GM21528 (cell line): ENCODE measurements around the gene NCOA7.

ENCODE experiments used
- ATAC-seq: cut with Tn5 transposase; IDR thresholded peaks from one replicate; pipeline ENCODE4 v1.9.1; 2021; ENCODE audit warnings: mild to moderate bottlenecking, moderate library complexity; ENCODE audit not compliant: unreplicated experiment, low FRiP score

The NCOA7 gene

DNA sequence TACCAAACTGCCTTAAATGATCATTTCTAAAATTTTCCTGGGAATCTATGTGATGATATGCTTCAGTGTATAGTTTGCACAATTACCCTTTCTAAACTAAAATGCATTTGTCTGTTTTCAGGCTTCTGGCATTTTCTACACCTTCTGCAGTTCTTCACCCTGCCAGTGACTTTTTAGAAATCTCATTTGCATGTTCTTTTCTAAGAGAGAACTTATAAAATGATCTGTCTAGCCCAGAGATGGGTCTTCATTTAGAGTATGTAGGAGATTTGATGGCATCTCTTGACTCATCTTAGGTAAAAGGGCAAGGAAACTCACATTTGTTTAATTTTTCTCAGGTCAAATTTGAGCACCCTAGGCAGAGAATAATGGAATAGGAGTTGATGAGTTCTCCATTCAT is 17.8 kb downstream of the NCOA7 start:
- ATAC-seq = no peak

DNA sequence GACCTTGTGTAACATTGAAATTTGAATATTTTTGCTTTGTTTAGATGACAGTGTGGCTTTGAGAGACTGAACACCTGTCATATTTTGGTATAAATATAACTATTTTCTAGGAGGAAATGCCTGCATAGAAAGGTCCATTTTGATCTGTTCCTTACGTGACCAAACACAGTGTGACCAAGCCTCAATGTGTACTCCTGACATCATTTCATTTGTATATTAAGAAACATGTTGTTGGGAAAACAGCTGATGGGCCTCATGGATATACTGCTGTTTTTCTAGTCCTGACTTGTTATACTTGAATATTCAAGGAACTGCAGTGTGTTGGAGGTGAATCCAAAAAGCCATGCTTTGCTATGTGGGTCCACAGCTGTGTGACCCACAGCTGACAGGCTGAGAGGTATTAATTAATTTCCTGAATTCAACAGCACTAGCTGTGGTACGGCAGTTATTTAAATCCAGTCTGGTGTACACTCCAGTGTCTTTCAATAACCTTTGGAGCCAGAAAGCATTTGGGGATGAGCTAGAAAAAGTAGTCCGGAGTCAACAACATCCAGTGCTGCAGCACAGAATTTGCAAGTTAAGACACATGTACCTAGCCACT is 18.9 kb downstream of the NCOA7 start:
- ATAC-seq = no peak

DNA sequence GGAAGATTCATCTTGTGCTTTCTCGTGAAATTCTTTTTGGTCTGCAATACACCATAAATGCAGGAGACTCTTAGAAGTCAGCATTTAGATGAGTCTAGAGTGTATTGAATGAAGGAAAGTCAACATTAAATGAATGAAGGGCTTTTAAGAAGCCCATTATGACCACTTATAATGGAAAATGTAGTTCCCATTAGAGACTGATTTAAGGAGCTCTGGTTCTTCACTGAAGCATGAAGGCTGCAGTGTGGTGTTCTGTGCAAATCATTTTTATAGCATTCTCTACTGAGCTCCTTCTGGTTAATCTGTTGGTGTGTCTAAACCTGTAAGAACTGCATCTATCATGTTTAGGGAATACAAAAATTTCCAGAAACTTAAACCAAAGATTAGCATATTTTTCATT is 19.7 kb downstream of the NCOA7 start:
- no peak for ATAC-seq

DNA sequence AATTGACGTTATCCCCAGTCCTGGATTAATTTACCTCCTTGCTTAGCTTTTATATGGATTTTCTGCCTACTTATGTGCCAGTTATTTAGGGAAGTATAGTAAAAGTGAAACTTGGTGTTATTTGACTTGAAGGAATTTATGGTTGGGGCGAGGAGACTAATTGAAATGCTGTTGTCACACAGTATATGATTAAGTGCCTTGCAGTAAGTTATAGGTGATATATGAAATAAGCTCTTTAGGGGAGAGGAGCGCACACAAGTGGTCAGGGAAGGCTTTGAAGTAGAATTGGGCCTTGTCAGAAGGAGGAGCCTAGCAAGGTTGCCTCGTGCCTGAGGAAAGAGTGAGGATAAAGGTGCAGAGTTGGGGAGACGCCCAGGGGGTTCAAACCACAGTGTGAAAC is 20.5 kb downstream of the NCOA7 start:
- no peak for ATAC-seq

DNA sequence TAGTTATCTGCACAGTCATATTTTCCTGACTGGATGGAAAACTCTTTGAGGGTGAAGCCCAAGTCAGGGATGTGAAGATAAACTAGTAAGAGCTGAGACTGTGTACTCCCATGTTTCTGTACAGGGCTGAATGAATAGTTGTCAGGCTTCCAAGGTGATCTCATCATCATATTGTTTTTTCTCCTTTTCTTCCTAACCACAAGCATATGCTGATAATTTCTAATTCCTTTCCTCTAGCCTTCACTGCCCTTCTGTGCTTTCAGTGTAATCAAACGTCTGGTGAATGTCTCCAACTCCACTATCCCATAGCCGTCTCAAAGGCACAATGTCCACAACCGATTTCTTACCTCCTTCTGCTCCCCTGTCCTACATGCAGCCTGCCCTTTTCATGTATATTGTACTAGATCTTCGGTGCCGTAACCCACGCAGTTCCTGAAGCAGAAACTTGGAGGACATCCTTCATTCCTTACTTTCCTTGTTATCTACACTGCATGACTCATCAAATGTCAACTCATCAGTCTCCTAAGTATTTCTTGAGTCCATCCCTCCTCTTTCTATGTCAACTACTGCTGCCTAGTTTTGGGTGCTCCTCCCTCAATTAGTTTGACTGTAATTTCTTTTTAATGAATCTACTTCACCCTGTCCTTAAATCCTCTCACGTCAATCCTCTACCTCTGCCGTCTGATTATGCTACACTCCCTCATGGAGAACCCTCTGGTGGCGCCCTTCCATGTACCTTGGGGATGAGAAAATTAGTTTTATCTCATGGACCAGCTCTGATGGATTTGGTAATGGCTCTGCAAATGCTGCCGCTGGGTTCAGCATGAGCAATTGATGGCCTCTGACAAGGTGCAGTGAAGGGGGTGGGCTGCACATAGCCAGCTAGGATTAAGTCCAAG is 21.9 kb downstream of the NCOA7 start:
- ATAC-seq = no peak

DNA sequence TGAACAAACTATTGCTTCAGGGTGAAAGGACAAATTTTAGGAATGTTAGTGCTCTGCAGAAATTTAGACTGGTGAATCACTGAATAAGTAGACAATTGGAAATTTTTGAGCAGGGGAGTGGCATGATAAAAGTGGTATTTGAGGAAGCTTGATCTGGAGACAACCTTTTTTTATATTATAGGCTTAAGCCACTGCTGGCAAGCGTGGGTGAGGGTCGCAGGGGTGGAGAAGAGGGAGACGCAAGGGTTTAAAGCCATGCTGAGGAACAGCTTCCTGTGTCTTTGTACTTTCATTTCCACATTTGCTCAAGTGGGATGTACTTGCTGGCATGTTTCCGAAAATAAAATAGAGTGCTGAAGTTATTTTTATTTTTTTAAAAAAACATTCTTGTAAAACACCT is 23.7 kb downstream of the NCOA7 start:
- ATAC-seq = no peak

DNA sequence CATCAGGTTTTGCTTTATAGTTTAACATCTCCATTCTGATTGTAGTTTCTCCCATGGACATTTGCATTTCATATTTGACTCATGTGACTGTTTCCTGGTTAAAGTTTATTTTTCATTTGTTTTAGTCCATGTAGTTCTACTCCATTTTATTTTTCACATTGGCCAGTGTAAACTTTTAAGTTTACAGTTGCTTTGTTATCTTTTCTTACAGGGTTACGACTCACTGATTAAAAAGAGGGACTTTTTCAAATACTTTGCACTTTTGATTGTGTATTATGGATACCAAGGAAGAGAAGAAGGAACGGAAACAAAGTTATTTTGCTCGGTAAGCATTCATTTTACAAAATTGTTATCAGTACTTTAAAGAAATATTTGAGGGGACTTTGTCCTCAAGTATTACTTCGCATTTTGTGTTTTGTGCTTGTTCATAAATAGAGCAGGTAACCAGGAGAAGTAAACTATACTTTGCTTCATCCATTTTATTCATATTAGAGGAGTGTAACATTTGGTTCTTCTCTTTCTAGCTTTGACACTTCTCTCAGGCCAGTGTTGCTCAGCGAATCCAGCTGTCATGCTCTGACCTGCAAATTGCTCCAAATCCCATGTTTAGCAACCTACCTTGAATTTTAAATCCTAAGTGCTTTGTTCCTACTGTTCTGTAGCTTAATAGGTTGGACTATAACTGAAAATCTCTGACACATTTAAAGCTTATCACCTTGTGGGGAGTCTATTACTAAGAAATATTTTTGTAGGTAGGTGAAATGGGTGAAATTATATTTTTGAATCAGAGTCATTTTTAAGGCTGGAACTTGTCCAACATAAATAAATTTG is 24.5 kb downstream of the NCOA7 start:
- ATAC-seq = no peak

DNA sequence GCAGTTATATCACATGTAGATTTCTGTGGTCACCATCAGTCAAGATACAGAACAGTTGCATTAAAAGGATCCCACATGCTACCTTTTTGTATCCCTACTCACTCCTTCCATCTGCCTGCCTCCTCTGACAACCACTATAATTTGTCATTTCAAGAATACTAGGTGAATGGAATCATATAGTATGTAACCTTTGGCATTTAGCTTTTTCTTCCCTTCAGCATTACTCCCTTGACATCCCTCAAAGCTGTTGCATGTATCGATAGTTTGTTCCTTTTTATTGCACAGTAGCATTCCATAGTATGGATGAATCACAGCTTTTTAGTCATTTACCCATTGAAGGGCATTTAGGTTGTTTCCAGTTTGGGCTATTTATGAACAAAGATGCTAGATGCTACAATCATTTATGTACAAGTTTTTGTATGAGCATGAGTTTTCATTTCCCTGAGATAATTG is 26.1 kb downstream of the NCOA7 start:
- ATAC-seq = no peak

DNA sequence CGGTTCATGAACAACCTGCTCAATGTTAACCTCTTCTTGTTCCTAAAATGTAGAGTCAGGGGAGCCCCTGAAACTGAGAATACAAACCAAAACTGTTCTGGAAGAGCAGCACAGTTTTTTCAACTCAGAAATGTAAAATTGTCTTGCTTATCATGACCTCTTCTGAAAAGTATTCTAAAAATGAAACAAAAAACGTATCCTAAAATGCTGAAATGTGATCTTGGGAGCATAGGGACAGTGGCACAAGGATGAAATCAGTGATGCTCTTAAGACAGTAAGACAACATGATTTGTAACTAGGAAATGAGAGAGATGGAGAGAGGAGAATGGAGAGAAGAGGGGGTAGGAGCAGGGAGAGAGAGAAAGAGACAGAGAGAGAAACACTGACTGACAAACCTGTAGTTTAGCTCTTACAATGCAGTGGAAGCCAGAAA is 27.5 kb downstream of the NCOA7 start:
- ATAC-seq = peak; percentile 58

DNA sequence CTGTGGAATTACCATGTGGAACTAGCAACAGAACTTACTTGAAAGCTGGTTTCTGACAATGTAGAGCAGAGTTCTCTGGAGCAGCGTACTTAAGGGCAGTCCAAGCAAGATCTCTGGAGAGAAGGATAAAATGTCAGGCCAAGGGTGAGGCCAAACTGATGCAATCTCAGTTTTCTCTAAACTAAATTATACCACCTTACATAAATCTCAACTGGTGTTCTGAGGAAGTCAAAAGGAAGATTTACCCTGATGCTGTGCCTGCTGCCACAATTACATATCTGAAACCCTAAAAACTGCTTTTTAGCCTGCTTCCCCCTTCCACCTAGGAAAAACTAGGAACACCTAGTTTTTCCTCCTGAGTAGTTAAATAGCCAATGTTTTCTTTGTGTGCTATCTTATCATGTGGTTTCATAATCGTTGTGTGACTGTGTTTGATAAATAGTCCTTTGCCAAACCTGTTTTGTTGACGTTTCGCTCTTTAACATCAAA is 28.1 kb downstream of the NCOA7 start:
- no peak for ATAC-seq

DNA sequence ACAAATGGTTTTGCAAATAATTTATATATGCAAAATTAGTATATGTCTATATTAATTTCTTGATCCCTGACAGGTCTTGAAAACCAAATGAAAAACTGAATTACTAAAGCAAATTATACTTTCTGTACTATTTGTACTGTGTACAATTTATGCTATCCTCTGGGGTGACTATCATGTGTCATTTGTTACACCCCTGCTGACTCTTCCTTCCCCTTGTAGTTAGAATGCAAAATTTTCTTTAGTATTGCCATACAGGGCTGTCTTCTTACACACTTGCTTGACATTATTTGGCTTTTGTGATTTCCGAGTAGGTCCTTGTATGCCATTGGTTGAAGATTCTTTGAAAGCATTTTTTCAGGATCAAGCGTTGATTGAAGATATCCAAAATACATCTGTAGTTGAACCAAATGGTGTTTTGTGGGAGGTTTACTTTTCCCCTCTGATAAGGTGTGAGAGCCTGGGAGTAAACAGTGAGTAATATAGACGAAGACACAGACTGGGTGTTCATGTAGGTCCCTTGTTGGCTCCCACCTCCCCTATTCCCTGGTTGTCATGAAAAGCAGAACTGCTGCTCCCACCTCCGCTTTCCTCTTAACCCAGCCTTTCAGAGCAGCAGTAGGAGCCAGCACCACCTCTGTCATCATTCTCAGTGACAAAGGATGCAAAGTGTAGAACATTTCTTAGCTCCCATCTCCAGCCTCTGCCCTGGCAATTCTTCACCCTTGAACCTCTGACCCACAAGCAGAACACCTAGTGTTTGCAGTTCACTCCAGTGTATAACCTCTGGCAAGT is 29.0 kb downstream of the NCOA7 start:
- ATAC-seq = no peak

DNA sequence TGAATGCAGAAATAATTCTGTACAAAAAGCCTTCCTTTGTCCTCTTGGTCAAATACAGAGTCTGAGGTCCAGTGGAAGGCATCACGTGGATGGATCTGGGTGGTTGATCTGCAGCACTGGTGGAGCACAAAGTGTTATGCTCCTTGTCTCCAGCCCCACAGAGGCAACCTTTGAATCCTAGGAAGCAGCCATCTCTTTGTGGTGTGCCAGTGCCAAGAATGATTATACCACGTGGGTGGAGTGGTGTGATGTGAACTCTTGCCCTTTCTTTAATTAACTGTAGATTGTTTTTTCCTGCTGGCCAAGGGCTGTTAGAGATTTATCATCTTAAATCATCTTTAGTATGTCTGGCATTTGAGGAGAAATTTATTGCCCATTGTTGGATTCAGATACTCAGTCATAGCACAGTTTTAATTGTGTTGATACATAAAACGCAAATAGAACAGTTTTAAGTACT is 31.1 kb downstream of the NCOA7 start:
- ATAC-seq = no peak

DNA sequence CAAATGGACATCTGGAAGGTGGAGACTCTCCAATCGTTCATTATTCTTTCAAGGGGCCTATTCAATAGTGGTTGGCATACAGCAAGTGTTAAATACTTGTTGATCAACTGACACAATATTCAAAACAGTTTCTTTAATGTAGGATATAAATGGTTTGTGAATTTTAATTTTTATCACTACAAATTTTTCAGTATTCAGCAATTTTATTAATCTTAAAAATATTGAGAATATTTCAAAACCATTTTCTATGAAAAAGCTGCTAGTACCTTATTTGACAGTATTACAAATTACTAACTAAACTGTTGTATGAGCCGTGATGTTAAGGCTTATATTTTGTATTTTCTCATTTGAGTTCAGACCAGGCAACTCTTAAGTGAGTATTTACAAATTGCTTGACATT is 32.4 kb downstream of the NCOA7 start:
- ATAC-seq = no peak

DNA sequence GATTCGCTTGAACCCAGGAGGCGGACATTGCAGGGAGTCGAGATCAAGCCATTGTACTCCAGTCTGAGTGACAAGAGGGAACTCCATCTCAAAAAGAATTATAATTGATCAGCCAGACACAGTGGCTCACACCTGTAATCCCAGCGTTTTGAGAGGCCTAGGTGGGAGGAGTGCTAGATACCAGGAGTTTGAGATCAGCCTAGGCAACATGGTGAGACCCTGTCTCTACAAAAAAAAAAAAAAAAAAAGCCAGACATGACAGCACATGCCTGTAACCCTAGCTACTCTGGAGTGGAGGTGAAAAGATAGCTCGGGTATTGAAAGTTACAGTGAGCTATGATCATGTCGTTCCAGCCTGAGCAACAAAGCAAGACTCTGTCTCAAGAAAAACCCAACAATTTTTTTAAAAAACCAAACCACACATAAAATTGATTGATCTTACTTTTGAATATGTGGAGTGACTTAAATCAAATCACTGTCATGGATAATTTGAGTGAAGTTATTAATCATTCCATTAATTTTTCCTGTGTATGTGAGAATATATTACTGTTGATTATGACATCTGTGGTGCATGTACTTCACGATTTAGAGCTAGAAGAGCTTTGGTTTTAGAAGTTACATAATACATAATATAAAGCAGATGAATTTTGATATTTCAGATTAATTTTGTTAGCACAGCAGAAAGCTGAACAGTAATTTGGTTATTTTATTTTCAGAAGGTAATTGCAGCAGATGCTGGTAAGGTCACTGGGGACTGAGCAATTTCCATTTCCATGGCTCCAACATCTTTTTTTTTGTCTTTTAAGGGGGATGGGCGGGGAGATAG is 34.4 kb downstream of the NCOA7 start:
- no peak for ATAC-seq

DNA sequence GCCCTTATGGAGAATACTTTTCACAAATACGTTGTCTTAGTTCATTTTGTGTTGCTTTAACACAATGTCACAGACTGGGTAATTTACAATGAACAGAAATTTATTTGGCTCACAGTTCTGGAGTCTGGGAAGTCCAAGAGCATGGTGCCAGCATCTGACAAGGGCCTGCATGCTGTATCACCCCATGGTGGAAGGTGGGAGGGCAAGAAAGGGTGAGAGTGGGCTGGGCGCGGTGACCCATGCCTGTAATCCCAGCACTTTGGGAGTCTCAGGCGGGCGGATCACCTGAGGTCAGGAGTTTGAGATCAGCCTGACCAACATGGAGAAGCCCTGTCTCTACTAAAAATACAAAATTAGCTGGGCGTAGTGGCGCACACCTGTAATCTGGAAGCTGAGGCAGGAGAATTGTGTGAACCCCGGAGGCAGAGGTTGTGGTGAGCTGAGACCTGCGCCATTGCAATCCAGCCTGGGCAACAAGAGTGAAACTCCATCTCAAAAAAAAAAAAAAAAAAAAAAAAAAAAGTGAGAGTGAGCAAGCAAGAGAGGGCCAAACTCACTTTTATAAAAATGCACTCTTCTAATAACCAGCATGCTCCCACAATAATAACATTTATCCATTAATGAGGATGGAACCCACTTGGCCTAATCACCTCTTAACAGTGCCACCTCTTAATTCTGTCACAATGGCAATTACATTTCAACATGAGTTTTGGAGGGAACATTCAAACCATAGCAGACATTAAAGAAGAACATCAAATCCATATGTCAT is 36.1 kb downstream of the NCOA7 start:
- ATAC-seq = no peak

DNA sequence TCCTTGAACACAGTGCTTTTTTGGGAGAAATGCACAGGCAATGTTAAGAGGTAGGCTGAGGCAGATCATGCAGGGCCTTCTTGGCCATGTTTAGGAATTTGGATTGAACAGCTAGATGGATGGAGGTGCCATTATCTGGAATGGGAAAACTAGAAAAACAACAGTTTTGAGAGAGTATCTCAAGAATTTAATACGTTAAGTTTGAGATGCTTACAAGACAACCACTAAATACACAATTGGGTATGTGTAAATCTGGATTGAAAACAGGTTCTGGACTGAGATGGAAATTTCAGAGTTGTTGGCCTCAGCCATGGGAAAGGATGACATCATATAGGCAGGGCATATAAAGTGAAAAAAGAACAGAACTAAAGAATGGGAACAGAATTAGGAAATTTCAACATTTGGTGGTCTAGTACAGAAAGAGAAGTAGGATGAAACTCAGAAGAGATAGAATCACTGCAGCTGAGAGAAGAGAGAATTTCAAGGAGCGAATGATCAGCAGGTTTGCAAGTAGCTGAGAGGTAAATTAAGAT is 37.1 kb downstream of the NCOA7 start:
- no peak for ATAC-seq

DNA sequence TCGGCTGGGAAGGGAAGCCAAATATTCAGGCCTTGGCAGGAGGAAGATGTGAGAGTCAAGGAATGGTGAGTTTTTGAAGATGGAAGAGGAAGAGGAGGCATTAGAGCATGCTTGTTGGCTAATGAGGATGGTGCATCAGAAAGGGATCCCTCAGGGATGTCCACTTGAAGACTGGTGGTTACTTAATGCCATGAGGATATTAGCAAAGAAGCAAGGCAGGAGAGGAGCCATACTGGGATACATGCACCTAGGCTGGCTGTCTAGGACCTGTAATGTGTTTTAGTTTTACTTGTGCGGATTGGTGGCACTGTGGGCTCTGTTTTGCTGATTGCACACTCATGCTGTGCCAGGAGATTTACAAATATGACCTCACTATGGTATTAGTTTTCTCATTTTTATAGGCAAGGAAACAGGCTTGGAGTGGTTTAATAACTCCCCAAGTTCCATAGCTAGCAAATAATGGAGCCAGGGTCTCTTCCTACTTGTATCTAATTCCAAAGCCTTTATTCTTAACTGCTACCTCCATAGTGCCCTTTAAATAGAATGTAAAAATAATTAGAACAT is 37.8 kb downstream of the NCOA7 start:
- no peak for ATAC-seq

DNA sequence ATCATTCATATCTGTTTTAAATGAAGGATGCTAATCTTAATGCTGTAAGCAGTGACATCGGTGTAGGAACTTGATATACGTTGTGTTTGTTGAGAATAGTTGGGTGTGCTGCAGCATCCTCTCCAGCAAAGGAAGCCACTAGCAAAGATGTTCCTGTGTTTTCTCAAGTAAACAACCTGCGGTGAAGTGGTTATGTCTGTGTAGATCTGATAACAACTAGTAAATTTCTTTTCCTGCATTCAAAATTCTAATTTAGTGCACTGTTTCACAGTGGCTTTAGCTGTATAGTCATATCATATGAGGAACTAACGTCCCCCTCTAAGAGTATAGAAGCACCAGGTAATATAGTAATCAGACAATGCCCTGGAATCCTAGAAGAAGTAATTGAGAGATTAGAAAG is 38.7 kb downstream of the NCOA7 start:
- ATAC-seq = no peak
